Measurements from ENCODE around the gene PNLIPRP2. TPM values are rescaled to one million over a fixed set of nuclear protein-coding genes. Genes with fewer than 3 reads are reported as not detected.

The PNLIPRP2 gene
- total RNA-seq, 1 donor from 2014 or later = 1.6 TPM

- Mint-ChIP-seq H3K27ac (no peak overlapping the region), H3K4me1 (no peaks in the 10 kb centered on the region), H3K4me3 (no peak overlapping the region), H3K9me3 (peaks cover 16% of the 10 kb centered on the region), H3K36me3 (no peaks in the 10 kb centered on the region), H3K27me3 (ENCODE audit: insufficient read depth, low read depth) (peaks cover 8% of the 10 kb centered on the region)
- H3K27ac ChIP-seq = no peak overlapping the region
- no peaks in the 10 kb centered on the region for H3K4me1 ChIP-seq
- no peaks in the 10 kb centered on the region for H3K9me3 ChIP-seq (ENCODE audit: low read depth)
- no peak overlapping the region for H3K9ac ChIP-seq
- no peak for DNase-seq (ENCODE audit: low spot score)
- H3K79me2 ChIP-seq (ENCODE audit: low read depth) = no peaks in the 10 kb centered on the region
- no peaks in the 10 kb centered on the region for H3K27me3 ChIP-seq
- H4K20me1 ChIP-seq (ENCODE audit: low read depth) = no peaks in the 10 kb centered on the region
- H3F3A ChIP-seq (ENCODE audit: low read depth) = no peaks in the 10 kb centered on the region
- no peak overlapping the region for H3K4me3 ChIP-seq
- TF ChIP-seq CTCF (IDR thresholded peaks at IDR 0.05) = no peak
- no peak for TF ChIP-seq EZH2 (IDR thresholded peaks at IDR 0.05)
- TF ChIP-seq EZH2phosphoT487 (IDR thresholded peaks at IDR 0.05) = no peak
- H3K4me2 ChIP-seq = no peak overlapping the region
- H3K36me3 ChIP-seq = no peaks in the 10 kb centered on the region
- H2AFZ ChIP-seq (replicated peaks) = no peak overlapping the region
Measured at GRCh38 chr10:116646502-116646901, 25.7 kb downstream of the PNLIPRP2 start.

GRCh38 chr10:116648903-116649302 lies 28.1 kb downstream of the PNLIPRP2 start:
- H3K27me3 ChIP-seq = no peaks in the 10 kb centered on the region
- Mint-ChIP-seq H3K4me1 (no peaks in the 10 kb centered on the region), H3K36me3 (no peaks in the 10 kb centered on the region), H3K27ac (no peak overlapping the region), H3K9me3 (peaks cover 16% of the 10 kb centered on the region), H3K27me3 (ENCODE audit: insufficient read depth, low read depth) (peaks cover 8% of the 10 kb centered on the region), H3K4me3 (no peak overlapping the region)
- H3K4me3 ChIP-seq = no peak overlapping the region
- no peaks in the 10 kb centered on the region for H3F3A ChIP-seq (ENCODE audit: low read depth)
- no peak for DNase-seq (ENCODE audit: low spot score)
- no peaks in the 10 kb centered on the region for H3K9me3 ChIP-seq (ENCODE audit: low read depth)
- no peak overlapping the region for H3K9ac ChIP-seq
- no peaks in the 10 kb centered on the region for H4K20me1 ChIP-seq (ENCODE audit: low read depth)
- no peaks in the 10 kb centered on the region for H3K36me3 ChIP-seq
- TF ChIP-seq CTCF (IDR thresholded peaks at IDR 0.05) (no peak), EZH2 (IDR thresholded peaks at IDR 0.05) (no peak), EZH2phosphoT487 (IDR thresholded peaks at IDR 0.05) (no peak)
- H3K4me2 ChIP-seq = no peak overlapping the region
- H2AFZ ChIP-seq (replicated peaks) = no peak overlapping the region
- no peaks in the 10 kb centered on the region for H3K4me1 ChIP-seq
- H3K27ac ChIP-seq = no peak overlapping the region
- H3K79me2 ChIP-seq (ENCODE audit: low read depth) = no peaks in the 10 kb centered on the region

- TF ChIP-seq CTCF (IDR thresholded peaks at IDR 0.05) (no peak), EZH2phosphoT487 (IDR thresholded peaks at IDR 0.05) (no peak), EZH2 (IDR thresholded peaks at IDR 0.05) (no peak)
- no peak overlapping the region for H3K9ac ChIP-seq
- H3K4me2 ChIP-seq = no peak overlapping the region
- no peak overlapping the region for H2AFZ ChIP-seq (replicated peaks)
- Mint-ChIP-seq H3K36me3 (no peaks in the 10 kb centered on the region), H3K27ac (no peak overlapping the region), H3K9me3 (peaks cover 16% of the 10 kb centered on the region), H3K4me1 (no peaks in the 10 kb centered on the region), H3K27me3 (ENCODE audit: insufficient read depth, low read depth) (peaks cover 4% of the 10 kb centered on the region), H3K4me3 (no peak overlapping the region)
- H3K4me3 ChIP-seq = no peak overlapping the region
- H3F3A ChIP-seq (ENCODE audit: low read depth) = no peaks in the 10 kb centered on the region
- H3K9me3 ChIP-seq (ENCODE audit: low read depth) = no peaks in the 10 kb centered on the region
- no peaks in the 10 kb centered on the region for H3K27me3 ChIP-seq
- H3K36me3 ChIP-seq = no peaks in the 10 kb centered on the region
- no peaks in the 10 kb centered on the region for H3K79me2 ChIP-seq (ENCODE audit: low read depth)
- H3K27ac ChIP-seq = no peak overlapping the region
- no peak for DNase-seq (ENCODE audit: low spot score)
- H4K20me1 ChIP-seq (ENCODE audit: low read depth) = no peaks in the 10 kb centered on the region
- H3K4me1 ChIP-seq = no peaks in the 10 kb centered on the region
Measured at GRCh38 chr10:116653885-116654284, 33.1 kb downstream of the PNLIPRP2 start.
